ENCODE results near the gene PRDM16. TPM values are rescaled to one million over a fixed set of nuclear protein-coding genes. Genes with fewer than 3 reads are reported as not detected.

The PRDM16 gene
- total RNA-seq, 1 donor from 2014 or later = not detected

DNA sequence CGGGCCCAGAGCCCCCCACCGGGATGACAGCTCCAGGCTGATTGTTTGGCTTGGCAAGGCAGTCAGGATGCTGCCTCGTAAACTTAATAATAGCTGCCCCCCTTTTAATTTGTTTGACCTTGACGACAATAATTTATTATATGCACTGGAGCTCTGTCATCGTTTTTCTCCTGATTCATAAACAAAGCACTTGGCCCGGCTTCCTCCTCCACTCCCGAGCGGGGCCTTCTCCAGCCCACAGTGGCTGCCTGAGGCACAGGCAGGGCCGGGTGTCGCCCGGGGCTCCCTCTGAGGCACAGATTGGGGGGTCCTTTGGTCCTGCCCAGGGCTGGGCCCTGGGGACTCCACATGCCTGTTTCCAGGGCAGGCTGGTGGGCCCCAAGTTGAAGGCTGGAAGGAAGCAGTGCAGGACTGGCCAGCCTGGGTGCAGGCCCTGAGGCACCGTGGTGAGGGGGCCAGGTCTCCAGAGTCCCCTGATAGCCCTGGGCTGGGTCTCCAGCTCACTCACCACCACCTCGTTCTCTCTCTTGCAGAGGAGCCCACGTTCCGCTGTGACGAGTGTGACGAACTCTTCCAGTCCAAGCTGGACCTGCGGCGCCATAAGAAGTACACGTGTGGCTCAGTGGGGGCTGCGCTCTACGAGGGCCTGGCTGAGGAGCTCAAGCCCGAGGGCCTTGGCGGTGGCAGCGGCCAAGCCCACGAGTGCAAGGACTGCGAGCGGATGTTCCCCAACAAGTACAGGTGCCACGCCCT lies 333.4 kb downstream of the PRDM16 start:
- H3K36me3 Mint-ChIP-seq (ENCODE audit: low read depth) = no peaks in the 10 kb centered on the region
- DNase-seq (ENCODE audit: low spot score) = no peak
- no peaks in the 10 kb centered on the region for H3K4me1 Mint-ChIP-seq (ENCODE audit: low read depth)
- no peaks in the 10 kb centered on the region for H3K9me3 Mint-ChIP-seq
- H3K4me3 Mint-ChIP-seq (ENCODE audit: low read depth) = no peak overlapping the region
- intact Hi-C loops (cut with micrococcal nuclease) = no loop called here
- H3K27me3 Mint-ChIP-seq (ENCODE audit: low read depth) = no peaks in the 10 kb centered on the region
- no peak overlapping the region for H3K27ac Mint-ChIP-seq

DNA sequence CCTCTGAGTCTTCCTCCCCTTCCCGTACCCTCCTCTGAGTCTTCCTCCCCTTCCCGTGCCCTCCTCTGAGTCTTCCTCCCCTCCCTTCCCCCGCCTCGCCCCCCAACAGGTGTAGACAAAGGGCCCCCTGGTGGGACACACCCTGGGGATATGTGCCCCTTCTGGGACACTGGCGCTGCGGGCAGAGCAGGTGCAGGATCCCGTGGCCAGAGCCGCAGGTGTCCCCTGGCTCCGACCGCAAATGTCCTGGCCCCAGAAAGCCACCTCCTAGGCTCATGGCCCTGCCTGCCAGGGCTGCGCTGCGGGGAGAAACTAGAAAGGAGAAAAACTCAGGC lies 334.0 kb downstream of the PRDM16 start:
- no peaks in the 10 kb centered on the region for H3K4me1 Mint-ChIP-seq (ENCODE audit: low read depth)
- no peaks in the 10 kb centered on the region for H3K9me3 Mint-ChIP-seq
- no peak overlapping the region for H3K4me3 Mint-ChIP-seq (ENCODE audit: low read depth)
- intact Hi-C loops (cut with micrococcal nuclease) = no loop called here
- no peaks in the 10 kb centered on the region for H3K36me3 Mint-ChIP-seq (ENCODE audit: low read depth)
- H3K27me3 Mint-ChIP-seq (ENCODE audit: low read depth) = no peaks in the 10 kb centered on the region
- no peak overlapping the region for H3K27ac Mint-ChIP-seq
- no peak for DNase-seq (ENCODE audit: low spot score)

DNA sequence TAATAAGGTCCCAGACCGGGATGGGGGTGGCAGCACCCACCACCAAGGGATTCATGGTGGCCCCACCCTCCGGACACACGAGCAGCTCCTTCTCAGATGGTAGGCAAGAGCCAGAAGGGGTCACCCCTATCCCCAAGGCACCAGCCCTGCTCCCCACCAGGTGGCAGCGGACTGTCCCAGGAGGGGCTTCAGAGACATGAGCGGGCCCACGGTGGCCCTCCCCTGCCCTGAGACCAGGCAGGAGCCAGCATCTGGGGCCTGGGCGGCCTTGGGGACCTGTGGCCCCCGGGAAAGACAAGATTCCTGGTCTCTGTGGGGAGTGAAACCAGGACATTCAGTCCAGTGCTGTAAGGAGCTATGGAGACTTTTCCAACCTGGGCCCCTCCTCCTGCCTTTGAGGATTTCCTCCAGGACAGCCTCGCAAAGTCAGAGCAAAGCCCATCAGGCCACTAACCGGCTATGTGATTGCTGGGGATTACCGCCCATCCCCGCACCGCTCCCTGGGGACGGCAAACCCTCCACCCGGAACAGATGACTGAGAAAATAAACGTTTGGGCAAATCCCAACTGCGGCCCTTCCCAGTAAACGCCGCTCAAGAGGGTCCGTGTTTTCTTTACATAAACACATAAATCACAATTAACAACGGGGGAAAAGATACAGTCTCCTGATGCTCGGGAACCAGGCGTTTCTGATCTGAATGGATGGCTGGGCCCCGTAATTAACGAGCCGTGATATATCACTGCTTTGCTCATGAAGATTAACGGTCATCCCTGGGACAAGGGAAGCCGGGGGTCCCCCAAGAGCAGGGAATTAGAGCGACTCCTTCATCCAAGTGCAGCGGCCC lies 334.6 kb downstream of the PRDM16 start:
- no peak for DNase-seq (ENCODE audit: low spot score)
- Mint-ChIP-seq H3K27me3 (ENCODE audit: low read depth) (no peaks in the 10 kb centered on the region), H3K4me3 (ENCODE audit: low read depth) (no peak overlapping the region), H3K4me1 (ENCODE audit: low read depth) (no peaks in the 10 kb centered on the region), H3K27ac (no peak overlapping the region), H3K9me3 (no peaks in the 10 kb centered on the region), H3K36me3 (ENCODE audit: low read depth) (no peaks in the 10 kb centered on the region)
- intact Hi-C loops (cut with micrococcal nuclease) = no loop called here

DNA sequence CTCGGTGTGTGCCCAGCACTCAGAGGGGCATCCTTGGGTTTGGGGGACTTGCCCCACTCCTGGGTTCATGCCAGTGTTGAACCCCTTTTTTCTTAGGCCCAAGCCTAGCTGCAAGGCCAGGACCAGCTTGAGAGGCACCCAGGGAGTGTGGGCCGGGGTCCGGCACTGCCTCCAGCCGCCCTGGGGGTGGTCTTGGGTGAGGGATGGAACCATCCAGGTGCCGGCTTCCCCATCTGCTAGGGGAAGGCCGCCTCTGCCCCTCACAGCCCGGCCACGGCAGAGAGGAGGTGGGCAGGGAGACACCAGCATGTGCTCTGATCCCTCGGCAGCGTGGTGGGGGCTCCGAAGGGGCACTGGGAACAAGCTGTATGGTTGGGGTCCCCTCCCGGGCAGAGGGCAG lies 335.3 kb downstream of the PRDM16 start:
- H3K4me3 Mint-ChIP-seq (ENCODE audit: low read depth) = no peak overlapping the region
- H3K36me3 Mint-ChIP-seq (ENCODE audit: low read depth) = no peaks in the 10 kb centered on the region
- no peaks in the 10 kb centered on the region for H3K27me3 Mint-ChIP-seq (ENCODE audit: low read depth)
- H3K4me1 Mint-ChIP-seq (ENCODE audit: low read depth) = no peaks in the 10 kb centered on the region
- intact Hi-C loops (cut with micrococcal nuclease) = no loop called here
- DNase-seq (ENCODE audit: low spot score) = no peak
- H3K27ac Mint-ChIP-seq = no peak overlapping the region
- H3K9me3 Mint-ChIP-seq = no peaks in the 10 kb centered on the region

DNA sequence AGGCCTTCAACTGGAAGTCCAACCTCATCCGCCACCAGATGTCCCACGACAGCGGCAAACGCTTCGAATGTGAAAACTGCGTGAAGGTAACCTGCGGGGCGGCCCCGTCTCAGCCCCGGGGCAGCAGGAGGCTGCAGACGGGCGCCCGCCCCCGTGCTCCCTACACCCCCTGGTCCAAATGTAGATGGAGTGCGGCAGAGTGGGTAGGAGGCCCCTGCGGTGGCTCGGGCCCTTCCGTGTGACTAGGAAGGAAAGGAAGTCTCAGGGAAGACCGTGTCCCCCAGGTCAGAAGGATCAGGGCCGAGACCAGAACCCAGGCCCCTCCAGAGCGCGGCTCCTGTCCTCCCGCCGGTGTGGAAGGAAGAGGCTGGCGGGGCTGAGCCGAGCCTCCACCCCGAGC lies 335.8 kb downstream of the PRDM16 start:
- Mint-ChIP-seq H3K9me3 (no peaks in the 10 kb centered on the region), H3K27ac (no peak overlapping the region), H3K27me3 (ENCODE audit: low read depth) (no peaks in the 10 kb centered on the region), H3K4me1 (ENCODE audit: low read depth) (no peaks in the 10 kb centered on the region), H3K36me3 (ENCODE audit: low read depth) (no peaks in the 10 kb centered on the region), H3K4me3 (ENCODE audit: low read depth) (no peak overlapping the region)
- intact Hi-C loops (cut with micrococcal nuclease) = no loop called here
- DNase-seq (ENCODE audit: low spot score) = no peak

DNA sequence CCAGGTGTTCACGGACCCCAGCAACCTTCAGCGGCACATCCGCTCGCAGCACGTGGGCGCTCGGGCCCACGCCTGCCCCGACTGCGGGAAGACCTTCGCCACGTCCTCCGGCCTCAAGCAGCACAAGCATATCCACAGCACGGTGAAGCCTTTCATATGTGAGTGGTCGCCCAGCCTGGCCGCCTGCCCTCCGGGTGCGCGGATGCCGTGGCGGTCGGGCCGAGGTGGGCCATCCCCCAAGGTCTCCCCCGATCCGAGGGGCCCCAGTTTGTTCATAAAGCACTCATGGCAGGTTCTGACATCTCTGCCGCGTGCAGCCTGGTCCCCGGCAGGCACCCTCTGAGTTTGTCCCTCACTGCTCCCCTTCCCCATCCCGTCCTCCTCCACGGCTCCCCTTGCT lies 336.5 kb downstream of the PRDM16 start:
- Mint-ChIP-seq H3K36me3 (ENCODE audit: low read depth) (no peaks in the 10 kb centered on the region), H3K4me1 (ENCODE audit: low read depth) (no peaks in the 10 kb centered on the region), H3K9me3 (no peaks in the 10 kb centered on the region), H3K27me3 (ENCODE audit: low read depth) (no peaks in the 10 kb centered on the region), H3K27ac (no peak overlapping the region), H3K4me3 (ENCODE audit: low read depth) (no peak overlapping the region)
- intact Hi-C loops (cut with micrococcal nuclease) = no loop called here
- no peak for DNase-seq (ENCODE audit: low spot score)

DNA sequence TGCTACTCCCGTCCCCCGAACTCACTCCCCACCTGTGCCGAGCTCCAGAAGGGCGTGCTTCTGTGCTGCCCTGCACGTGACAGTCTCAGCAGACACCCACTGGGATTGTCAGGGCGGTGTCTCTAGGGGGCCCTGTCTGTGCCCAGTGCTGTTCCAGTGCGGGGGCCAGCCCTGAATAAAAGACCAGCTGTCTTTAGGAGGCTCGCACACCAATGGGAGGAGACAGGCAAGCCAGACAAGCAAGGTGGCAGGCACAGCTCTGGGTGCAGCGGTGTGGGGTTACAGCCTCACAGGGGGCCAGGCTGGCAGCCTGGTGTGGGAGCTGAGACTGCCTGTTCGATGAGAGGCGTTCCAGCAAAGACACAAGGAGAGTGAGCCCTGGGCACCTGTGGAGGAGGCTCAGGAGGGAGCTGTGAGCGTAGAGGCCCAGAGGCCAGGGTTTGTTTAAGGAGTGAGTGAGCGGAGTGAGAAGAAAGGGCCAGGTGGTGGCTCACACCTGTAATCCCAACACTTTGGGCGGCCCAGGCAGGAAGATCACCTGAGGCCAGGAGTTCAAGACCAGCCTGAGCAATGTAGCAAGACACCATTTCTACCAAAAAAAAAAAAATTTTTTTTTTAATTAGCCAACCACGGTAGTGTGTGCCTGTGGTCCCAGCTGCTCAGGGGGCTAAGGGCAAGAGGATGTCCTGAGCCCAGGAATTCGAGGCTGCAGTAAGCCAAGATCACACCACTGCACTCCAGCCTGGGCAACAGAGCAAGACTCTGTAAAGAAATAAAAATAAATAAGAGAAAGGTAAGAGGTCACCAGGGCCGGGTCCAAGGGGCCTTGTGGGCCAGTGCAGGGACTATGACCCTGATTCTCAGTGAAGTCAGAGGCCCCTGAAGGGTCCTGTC lies 337.2 kb downstream of the PRDM16 start:
- Mint-ChIP-seq H3K4me1 (ENCODE audit: low read depth) (no peaks in the 10 kb centered on the region), H3K27me3 (ENCODE audit: low read depth) (no peaks in the 10 kb centered on the region), H3K27ac (no peak overlapping the region), H3K9me3 (no peaks in the 10 kb centered on the region), H3K36me3 (ENCODE audit: low read depth) (no peaks in the 10 kb centered on the region), H3K4me3 (ENCODE audit: low read depth) (no peak overlapping the region)
- no peak for DNase-seq (ENCODE audit: low spot score)
- intact Hi-C loops (cut with micrococcal nuclease) = no loop called here

DNA sequence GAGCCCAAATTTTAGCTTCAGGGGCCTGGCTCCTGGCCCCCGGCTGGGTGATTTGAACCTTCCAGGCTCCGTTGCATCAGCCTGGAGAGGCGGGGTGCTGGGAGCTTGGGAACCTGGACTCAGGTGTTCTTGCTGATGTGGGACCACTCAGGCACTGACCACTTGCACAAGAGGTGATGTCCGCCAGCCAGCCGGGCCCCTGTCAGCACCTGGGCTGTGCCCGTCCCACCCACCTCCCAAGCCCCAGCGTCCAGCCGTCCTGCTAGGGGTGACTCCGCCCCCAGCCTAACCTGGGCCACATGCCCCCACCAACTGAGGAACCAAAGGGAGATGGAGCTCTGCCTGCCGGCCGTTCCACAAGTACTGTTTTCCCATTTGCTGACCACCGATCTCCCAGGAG lies 338.0 kb downstream of the PRDM16 start:
- H3K4me1 Mint-ChIP-seq (ENCODE audit: low read depth) = no peaks in the 10 kb centered on the region
- no peak overlapping the region for H3K4me3 Mint-ChIP-seq (ENCODE audit: low read depth)
- H3K27ac Mint-ChIP-seq = no peak overlapping the region
- no peaks in the 10 kb centered on the region for H3K27me3 Mint-ChIP-seq (ENCODE audit: low read depth)
- DNase-seq (ENCODE audit: low spot score) = no peak
- H3K36me3 Mint-ChIP-seq (ENCODE audit: low read depth) = no peaks in the 10 kb centered on the region
- no peaks in the 10 kb centered on the region for H3K9me3 Mint-ChIP-seq
- intact Hi-C loops (cut with micrococcal nuclease) = no loop called here

DNA sequence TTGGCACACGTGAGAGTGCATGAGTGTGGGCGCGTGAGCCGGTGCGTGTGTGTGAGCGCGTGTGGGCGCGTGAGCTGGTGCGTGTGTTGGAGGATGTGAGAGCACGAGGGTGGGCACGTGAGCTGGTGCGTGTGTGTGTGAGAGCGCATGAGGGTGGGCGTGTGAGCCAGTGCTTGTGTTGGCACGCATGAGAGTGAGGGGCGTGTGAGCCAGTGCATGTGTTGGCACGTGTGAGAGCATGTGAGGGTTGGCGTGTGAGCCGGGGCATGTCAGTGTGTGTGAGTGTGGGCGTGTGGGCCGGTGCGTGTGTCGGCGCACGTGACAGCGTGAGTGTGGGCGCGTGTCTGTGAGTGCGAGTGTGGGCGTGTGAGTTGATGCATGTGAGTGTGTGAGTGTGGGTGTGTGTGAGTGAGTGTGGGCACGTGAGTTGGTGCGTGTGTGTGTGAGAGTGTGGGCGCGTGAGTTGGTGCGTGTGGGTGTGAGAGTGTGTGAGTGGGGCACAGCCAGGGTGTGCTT lies 339.8 kb downstream of the PRDM16 start:
- H3K27ac Mint-ChIP-seq = no peak overlapping the region
- no peak overlapping the region for H3K4me3 Mint-ChIP-seq (ENCODE audit: low read depth)
- H3K36me3 Mint-ChIP-seq (ENCODE audit: low read depth) = no peaks in the 10 kb centered on the region
- H3K27me3 Mint-ChIP-seq (ENCODE audit: low read depth) = no peaks in the 10 kb centered on the region
- no peak for DNase-seq (ENCODE audit: low spot score)
- H3K4me1 Mint-ChIP-seq (ENCODE audit: low read depth) = no peaks in the 10 kb centered on the region
- intact Hi-C loops (cut with micrococcal nuclease) = no loop called here
- H3K9me3 Mint-ChIP-seq = no peaks in the 10 kb centered on the region

DNA sequence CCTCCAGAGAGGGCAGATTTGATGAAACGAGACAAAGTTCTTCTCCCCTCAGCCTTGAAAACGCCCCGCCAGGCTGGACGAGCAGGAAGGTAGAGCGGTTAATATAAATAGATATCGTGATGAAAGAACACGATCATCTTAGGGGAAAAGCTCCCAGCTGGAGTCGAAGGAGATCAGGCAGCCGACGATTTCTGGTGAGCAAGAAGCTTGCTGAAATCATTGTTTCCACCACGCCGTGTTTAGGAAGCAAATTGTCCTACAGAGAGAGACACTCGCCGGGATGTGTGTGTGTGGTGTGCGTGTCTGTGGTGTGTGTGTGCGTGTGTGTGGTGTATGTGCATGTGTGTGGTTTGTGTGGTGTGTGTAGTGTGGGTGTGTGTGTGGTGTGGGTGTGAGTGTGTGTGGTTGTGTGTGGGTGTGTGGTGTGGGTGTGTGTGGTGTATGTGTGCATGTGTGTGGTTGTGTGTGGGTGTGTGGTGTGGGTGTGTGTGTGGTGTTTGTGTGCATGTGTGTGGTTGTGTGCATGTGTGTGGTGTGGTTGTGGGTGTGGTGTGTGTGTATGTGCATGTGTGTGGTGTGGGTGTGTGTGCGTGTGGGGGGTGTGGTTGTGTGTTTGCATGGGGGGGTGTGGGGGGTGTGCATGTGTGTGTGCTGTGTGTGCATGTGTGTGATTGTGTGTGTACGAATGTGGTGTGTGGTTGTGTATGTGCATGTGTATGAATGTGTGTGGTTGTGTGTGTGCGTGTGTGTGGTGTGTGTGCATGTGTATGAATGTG lies 340.6 kb downstream of the PRDM16 start:
- H3K27me3 Mint-ChIP-seq (ENCODE audit: low read depth) = no peaks in the 10 kb centered on the region
- no peak for DNase-seq (ENCODE audit: low spot score)
- H3K4me3 Mint-ChIP-seq (ENCODE audit: low read depth) = no peak overlapping the region
- no peaks in the 10 kb centered on the region for H3K4me1 Mint-ChIP-seq (ENCODE audit: low read depth)
- H3K27ac Mint-ChIP-seq = no peak overlapping the region
- no peaks in the 10 kb centered on the region for H3K9me3 Mint-ChIP-seq
- no peaks in the 10 kb centered on the region for H3K36me3 Mint-ChIP-seq (ENCODE audit: low read depth)
- intact Hi-C loops (cut with micrococcal nuclease) = no loop called here

DNA sequence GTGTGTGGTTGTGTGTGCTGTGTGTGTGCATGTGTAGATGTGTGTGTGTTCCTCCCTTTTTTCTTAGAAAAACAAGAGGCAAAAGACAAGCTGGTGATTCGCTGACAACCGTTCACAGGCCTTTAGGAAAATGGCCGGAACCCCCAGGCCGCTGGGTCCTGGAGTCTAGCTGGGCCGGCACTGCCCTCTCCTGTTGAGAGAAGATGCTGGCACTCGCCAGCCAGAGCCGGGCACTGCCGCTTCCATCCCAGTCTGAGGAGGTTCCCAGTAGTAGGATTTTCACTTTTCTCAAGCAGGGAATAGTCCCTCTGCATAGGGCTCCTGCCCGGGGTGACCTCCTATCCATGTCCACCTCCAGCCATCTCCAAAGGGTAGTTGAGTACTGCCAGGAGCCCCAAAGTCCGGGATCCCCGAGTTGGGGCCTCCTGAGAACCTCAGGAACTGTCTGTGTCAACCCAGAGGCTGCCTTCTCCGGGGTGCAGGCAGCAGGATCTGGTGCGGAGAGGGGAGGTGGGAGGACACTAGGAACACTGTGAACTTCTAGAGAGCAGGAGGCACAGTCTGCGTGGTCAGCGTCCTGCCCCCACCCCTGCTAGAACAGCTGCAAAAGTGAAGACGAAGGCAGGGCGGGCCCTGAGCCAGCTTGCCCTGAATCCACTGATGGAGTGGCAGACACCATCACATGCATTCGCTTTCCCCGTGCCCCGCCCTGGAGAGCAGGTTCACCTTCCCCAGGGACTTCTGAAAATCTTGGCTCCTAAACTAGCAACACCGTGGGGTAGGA lies 341.3 kb downstream of the PRDM16 start:
- intact Hi-C loops (cut with micrococcal nuclease) = no loop called here
- Mint-ChIP-seq H3K9me3 (no peaks in the 10 kb centered on the region), H3K36me3 (ENCODE audit: low read depth) (no peaks in the 10 kb centered on the region), H3K27ac (no peak overlapping the region), H3K4me3 (ENCODE audit: low read depth) (no peak overlapping the region), H3K27me3 (ENCODE audit: low read depth) (no peaks in the 10 kb centered on the region), H3K4me1 (ENCODE audit: low read depth) (no peaks in the 10 kb centered on the region)
- DNase-seq (ENCODE audit: low spot score) = no peak

DNA sequence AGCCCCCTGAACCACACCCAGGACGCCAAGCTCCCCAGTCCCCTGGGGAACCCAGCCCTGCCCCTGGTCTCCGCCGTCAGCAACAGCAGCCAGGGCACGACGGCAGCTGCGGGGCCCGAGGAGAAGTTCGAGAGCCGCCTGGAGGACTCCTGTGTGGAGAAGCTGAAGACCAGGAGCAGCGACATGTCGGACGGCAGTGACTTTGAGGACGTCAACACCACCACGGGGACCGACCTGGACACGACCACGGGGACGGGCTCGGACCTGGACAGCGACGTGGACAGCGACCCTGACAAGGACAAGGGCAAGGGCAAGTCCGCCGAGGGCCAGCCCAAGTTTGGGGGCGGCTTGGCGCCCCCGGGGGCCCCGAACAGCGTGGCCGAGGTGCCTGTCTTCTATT lies 342.8 kb downstream of the PRDM16 start:
- Mint-ChIP-seq H3K4me1 (ENCODE audit: low read depth) (no peaks in the 10 kb centered on the region), H3K9me3 (no peaks in the 10 kb centered on the region), H3K27me3 (ENCODE audit: low read depth) (no peaks in the 10 kb centered on the region), H3K36me3 (ENCODE audit: low read depth) (no peaks in the 10 kb centered on the region), H3K27ac (no peak overlapping the region), H3K4me3 (ENCODE audit: low read depth) (no peak overlapping the region)
- intact Hi-C loops (cut with micrococcal nuclease) = no loop called here
- DNase-seq (ENCODE audit: low spot score) = no peak

Measured in activated T-helper 2 cell treated with anti-CD3 and anti-CD28 coated beads, Interferon-gamma antibody, Interleukin-2, Interleukin-4, amounts not matched to agents 10 μg/mL and 5 μg/mL and 100 μg/mL, durations not matched to agents 14 hours and 24 hours and 36 hours (primary cell).